ENCODE results near the gene FCHO2.

DNA sequence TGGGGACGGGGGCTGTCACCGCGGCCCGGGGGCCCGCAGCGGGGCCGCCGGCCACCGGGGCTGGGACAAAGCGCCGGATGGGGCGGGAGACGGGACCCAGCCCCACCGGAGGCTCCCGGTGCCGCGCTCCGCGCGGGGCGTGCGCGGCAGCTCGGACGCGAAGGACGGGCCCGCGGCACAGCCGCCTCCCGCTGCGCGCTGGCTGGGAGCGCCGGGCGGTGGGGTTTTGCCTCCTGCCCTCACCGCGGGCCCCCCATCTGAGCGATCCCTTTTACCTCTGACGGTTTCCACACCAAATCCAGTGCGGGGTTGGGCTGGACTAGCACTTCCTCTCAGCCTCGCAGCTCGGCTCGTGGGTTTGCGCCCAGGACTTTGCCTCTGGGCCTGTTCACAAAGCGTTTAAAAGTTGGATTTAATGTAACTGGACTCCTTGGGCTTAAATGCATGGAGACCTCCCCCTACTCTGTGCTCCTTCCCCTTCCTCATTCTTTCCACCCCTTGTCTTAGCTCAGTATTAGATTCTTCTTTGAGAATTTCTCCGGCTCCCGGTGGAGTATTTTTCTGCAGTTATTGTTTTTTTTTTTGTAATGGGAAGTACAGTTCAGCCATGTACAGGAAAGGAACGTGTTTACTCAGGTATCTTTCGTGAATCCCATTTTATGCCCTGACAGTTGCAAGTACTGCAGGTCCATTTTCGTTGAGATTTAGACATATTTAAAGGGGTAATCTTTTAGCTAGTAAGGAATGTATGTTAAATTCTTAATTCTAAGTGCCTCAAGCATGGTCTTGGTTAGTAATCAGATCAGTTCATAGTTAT lies 691 bp downstream of the FCHO2 start:
- TF ChIP-seq EZH2 (IDR thresholded peaks at IDR 0.05) (no peak), POLR2AphosphoS5 (IDR thresholded peaks at IDR 0.05; ENCODE audit: borderline replicate concordance, low read depth, low read length) (no peak), FOXP2 (optimal IDR thresholded peaks at IDR 0.05; ENCODE audit: control extremely low read depth, extremely low read length, insufficient read depth) (no peak)
